Ishikawa (cell line): ENCODE measurements around the gene PHF20.

Experiments
- CEBPB ChIP-seq: IDR thresholded peaks from 2 replicates; pipeline ENCODE4 v1.6.1; 2012
- CREB1 ChIP-seq: IDR thresholded peaks from 2 replicates; pipeline ENCODE4 v1.6.1; 2012; ENCODE audit warnings: low read depth
- EGR1 ChIP-seq: IDR thresholded peaks from 2 replicates; pipeline ENCODE4 v1.6.1; 2012
- EP300 ChIP-seq: IDR thresholded peaks from 2 replicates; pipeline ENCODE4 v1.6.1; 2012; ENCODE audit warnings: borderline replicate concordance
- FOXM1 ChIP-seq: IDR thresholded peaks from 2 replicates; pipeline ENCODE4 v1.6.1; 2012; ENCODE audit warnings: low read depth, borderline replicate concordance
- MAX ChIP-seq: IDR thresholded peaks from 2 replicates; pipeline ENCODE4 v1.6.1; 2012
- NFIC ChIP-seq: IDR thresholded peaks from 2 replicates; pipeline ENCODE4 v1.6.1; 2012
- RAD21 ChIP-seq: IDR thresholded peaks from 2 replicates; pipeline ENCODE4 v1.6.1; 2012; ENCODE audit warnings: low read depth
- REST ChIP-seq: IDR thresholded peaks from 2 replicates; pipeline ENCODE4 v1.6.1; 2012; ENCODE audit warnings: low read depth, mild to moderate bottlenecking
- TAF1 ChIP-seq: IDR thresholded peaks from 2 replicates; pipeline ENCODE4 v1.6.1; 2012; ENCODE audit warnings: low read depth, mild to moderate bottlenecking
- TCF12 ChIP-seq: IDR thresholded peaks from 2 replicates; pipeline ENCODE4 v1.6.1; 2012; ENCODE audit warnings: low read depth
- TEAD4 ChIP-seq: IDR thresholded peaks from 2 replicates; pipeline ENCODE4 v1.6.1; 2012
- USF1 ChIP-seq: IDR thresholded peaks from 2 replicates; pipeline ENCODE4 v1.6.1; 2012
- YY1 ChIP-seq: IDR thresholded peaks from 2 replicates; pipeline ENCODE4 v1.6.1; 2012; ENCODE audit warnings: low read depth
- ZBTB7A ChIP-seq: IDR thresholded peaks from 2 replicates; pipeline ENCODE4 v1.6.1; 2012; ENCODE audit warnings: low read depth

The PHF20 gene

GRCh38 chr20:35791097-35791496, 19.3 kb downstream of the PHF20 start:
- TF ChIP-seq RAD21: no peak
- TF ChIP-seq TAF1: no peak
- TF ChIP-seq CEBPB: no peak
- TF ChIP-seq USF1: no peak
- TF ChIP-seq EGR1: no peak
- no peak for TF ChIP-seq MAX
- no peak for TF ChIP-seq TEAD4
- TF ChIP-seq CREB1: no peak
- no peak for TF ChIP-seq EP300
- TF ChIP-seq TCF12: no peak
- no peak for TF ChIP-seq NFIC
- TF ChIP-seq ZBTB7A: no peak
- TF ChIP-seq YY1: no peak
- TF ChIP-seq REST: no peak
- no peak for TF ChIP-seq FOXM1

GRCh38 chr20:35791821-35792220, 20.0 kb downstream of the PHF20 start:
- TF ChIP-seq ZBTB7A: no peak
- TF ChIP-seq TCF12: no peak
- no peak for TF ChIP-seq EGR1
- TF ChIP-seq TAF1: no peak
- no peak for TF ChIP-seq YY1
- no peak for TF ChIP-seq USF1

GRCh38 chr20:35792740-35793139, 20.9 kb downstream of the PHF20 start:
- TF ChIP-seq NFIC (no peak), EP300 (no peak), TAF1 (no peak), CREB1 (no peak), TCF12 (no peak), REST (no peak), CEBPB (no peak), RAD21 (no peak), ZBTB7A (no peak), EGR1 (no peak)

GRCh38 chr20:35796571-35796970, 24.8 kb downstream of the PHF20 start:
- TF ChIP-seq TAF1: no peak
- TF ChIP-seq EGR1: no peak
- TF ChIP-seq NFIC: no peak
- no peak for TF ChIP-seq CREB1
- no peak for TF ChIP-seq CEBPB
- TF ChIP-seq FOXM1: no peak
- TF ChIP-seq TCF12: no peak
- TF ChIP-seq ZBTB7A: no peak
- TF ChIP-seq MAX: no peak
- no peak for TF ChIP-seq EP300
- no peak for TF ChIP-seq USF1
- TF ChIP-seq TEAD4: no peak
- no peak for TF ChIP-seq YY1

- TF ChIP-seq EGR1 (no peak), FOXM1 (no peak), TCF12 (no peak), MAX (no peak), CEBPB (no peak)
Measured at GRCh38 chr20:35801865-35802264, 30.1 kb downstream of the PHF20 start.

GRCh38 chr20:35806075-35806474, 34.3 kb downstream of the PHF20 start:
- TF ChIP-seq NFIC (no peak), REST (no peak), RAD21 (no peak), TAF1 (no peak), TEAD4 (no peak)
